SK-N-MC (cell line): ENCODE results near the gene SOD1.

Experiments
- EZH2 ChIP-seq: fragments of 200-600 bp; sonication (generic); IDR thresholded peaks from one replicate; pipeline ENCODE4 v1.6.1; 2017; ENCODE audit warnings: antibody characterized with exemption
- POLR2AphosphoS5 ChIP-seq: IDR thresholded peaks from 2 replicates; pipeline ENCODE4 v1.6.1; 2012; ENCODE audit warnings: mild to moderate bottlenecking, low read depth, low read length, borderline replicate concordance

DNA sequence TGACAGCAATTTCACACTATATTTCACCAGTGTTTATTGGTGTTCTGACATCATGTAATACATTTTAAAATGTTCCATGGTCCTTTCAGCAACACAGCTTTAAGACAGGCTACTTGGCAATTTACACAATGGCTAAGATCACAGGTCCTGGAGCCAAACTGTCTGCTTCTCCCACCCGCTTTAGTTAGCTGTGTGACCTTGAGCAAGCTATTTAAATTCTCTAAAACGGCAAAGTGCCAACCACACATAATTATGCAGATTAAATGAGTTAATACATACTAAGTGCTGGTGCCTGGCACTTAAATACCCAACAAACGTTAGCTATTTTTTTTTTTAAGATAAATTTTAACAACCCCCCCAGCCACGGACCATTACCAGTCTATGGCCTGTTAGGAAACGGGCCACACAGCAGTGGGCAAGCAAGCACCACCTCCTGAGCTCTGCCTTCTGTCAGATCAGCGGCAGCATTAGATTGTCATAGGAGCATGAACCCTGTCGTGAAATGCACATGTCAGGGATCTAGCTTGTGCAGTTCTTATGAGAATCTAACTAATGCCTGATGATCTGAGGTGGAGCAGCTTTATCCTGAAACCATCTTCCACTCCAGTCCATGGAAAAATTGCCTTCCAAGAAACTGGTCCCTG is 26.9 kb downstream of the SOD1 start:
- TF ChIP-seq POLR2AphosphoS5 (no peak), EZH2 (no peak)
